Glutamatergic neuron (in vitro differentiated cells): ENCODE results near the gene PRKAG2. TPM values are rescaled to one million over a fixed set of nuclear protein-coding genes. Genes with fewer than 3 reads are reported as not detected.

Experiments
- DNase-seq: peaks from one replicate; pipeline ENCODE4 v3.0.0; 2022
- H3K27ac Mint-ChIP-seq: one replicate; pipeline ENCODE4 v1.8.0; 2020; ENCODE audit warnings: mild to moderate bottlenecking, mixed read lengths, inconsistent platforms; ENCODE audit not compliant: unreplicated experiment
- H3K27me3 Mint-ChIP-seq: one replicate; pipeline ENCODE4 v1.8.0; 2020; ENCODE audit warnings: mild to moderate bottlenecking, moderate library complexity, mixed read lengths, inconsistent platforms; ENCODE audit not compliant: unreplicated experiment
- H3K36me3 Mint-ChIP-seq: one replicate; pipeline ENCODE4 v1.8.0; 2020; ENCODE audit warnings: mild to moderate bottlenecking, mixed read lengths, inconsistent platforms; ENCODE audit not compliant: unreplicated experiment
- H3K4me1 Mint-ChIP-seq: one replicate; pipeline ENCODE4 v1.8.0; 2020; ENCODE audit warnings: mild to moderate bottlenecking, low read depth, mixed read lengths, inconsistent platforms; ENCODE audit not compliant: unreplicated experiment
- H3K4me3 Mint-ChIP-seq: one replicate; pipeline ENCODE4 v1.8.0; 2020; ENCODE audit warnings: mild to moderate bottlenecking, mixed read lengths, inconsistent platforms; ENCODE audit not compliant: unreplicated experiment
- H3K9me3 Mint-ChIP-seq: one replicate; pipeline ENCODE4 v1.8.0; 2020; ENCODE audit warnings: mild to moderate bottlenecking, moderate library complexity, mixed read lengths, inconsistent platforms; ENCODE audit not compliant: unreplicated experiment
- CTCF ChIP-seq: fragments of 200-600 bp; sonication (generic); IDR thresholded peaks from one replicate; pipeline ENCODE4 v1.5.0; 2021; ENCODE audit not compliant: partially characterized antibody, unreplicated experiment
- total RNA-seq: library from RNA; stranded (reverse); fragmentation: NEBNext Ultra II Directional; extraction: Animal tissue kit (Norgen Biotek cat#: 25700); gene quantifications from one replicate; pipeline ENCODE4 v1.2.1, GENCODE V29; 2021; ENCODE audit not compliant: unreplicated experiment

The PRKAG2 gene
- total RNA-seq, 1 donor from 2014 or later, result 24.7 TPM

DNA sequence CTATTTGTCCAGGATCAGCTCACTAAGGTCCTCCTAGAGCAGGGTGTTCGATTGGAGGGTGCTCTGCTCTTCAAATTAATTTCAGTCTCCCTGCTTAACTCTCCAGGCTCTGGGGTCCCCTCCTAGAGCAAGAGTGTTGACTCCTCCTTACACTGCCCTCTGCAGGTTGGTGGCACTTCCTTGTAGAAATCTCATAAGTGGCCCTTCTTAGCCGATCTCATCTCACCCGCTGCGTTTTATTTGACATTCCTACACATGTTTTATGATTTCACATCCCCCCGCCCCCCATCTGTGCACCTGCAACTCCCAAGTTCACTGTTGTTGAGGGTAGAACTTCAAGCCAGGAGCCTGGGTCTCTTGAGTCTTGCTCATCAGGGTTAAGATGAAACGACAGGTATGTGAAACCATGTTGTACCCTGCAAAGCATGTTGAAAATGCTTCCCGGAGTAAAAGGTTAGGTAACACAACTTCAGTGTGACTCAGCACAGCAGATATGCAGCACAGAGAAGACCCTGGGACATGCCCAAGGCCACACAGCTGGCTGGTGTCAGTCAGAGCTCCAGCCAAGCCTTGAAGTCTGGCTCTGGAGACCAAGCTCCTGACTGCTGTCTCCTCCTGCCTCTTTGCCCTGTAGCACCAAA lies 171.2 kb downstream of the PRKAG2 start:
- Mint-ChIP-seq H3K27ac (peak overlapping the region; percentile 85), H3K4me3 (peak overlapping the region; percentile 44), H3K36me3 (no peaks in the 10 kb centered on the region), H3K27me3 (peaks cover 14% of the 10 kb centered on the region), H3K4me1 (peaks cover 21% of the 10 kb centered on the region), H3K9me3 (peaks cover 13% of the 10 kb centered on the region)
- DNase-seq, result no peak
- peak; percentile 35 for TF ChIP-seq CTCF

DNA sequence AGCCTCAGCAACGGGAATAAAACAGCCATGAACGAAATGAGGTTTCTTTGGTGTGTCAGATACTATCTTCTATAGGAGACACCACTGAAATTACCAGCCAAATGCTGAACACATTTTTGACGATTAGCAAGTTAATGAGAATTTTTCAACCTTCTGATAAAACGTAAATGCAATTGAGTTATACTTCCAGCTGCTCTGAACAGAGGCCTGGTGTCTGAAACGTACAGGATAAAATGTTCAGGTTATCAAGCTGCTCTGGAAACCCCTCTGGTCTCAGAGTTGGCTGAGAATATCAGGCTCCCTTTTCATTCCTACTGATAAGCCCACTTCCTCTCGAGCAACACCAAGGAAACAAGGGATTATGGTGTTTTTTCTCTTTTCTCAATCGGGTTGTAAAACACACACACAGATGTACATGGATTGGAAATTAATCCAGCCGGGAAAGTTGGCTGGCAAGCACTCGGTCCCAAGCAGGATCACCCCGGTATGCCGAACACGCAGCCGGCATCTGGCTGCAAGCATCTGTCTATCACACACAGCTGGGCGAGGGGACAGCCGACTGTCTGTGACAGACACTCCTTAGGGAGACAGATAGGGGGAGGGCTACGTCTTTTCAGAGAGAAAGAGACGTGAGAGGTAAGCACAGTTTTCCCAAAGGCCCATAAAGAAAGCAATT lies 171.8 kb downstream of the PRKAG2 start:
- Mint-ChIP-seq H3K27ac (peak overlapping the region; percentile 85), H3K27me3 (peaks cover 14% of the 10 kb centered on the region), H3K9me3 (peaks cover 13% of the 10 kb centered on the region), H3K4me1 (peaks cover 21% of the 10 kb centered on the region), H3K4me3 (peak overlapping the region; percentile 28), H3K36me3 (no peaks in the 10 kb centered on the region)
- peak; percentile 46 for DNase-seq
- no peak for TF ChIP-seq CTCF

- Mint-ChIP-seq H3K9me3 (peaks cover 10% of the 10 kb centered on the region), H3K4me3 (no peak overlapping the region), H3K36me3 (no peaks in the 10 kb centered on the region), H3K27ac (no peak overlapping the region), H3K4me1 (peaks cover 21% of the 10 kb centered on the region), H3K27me3 (peaks cover 14% of the 10 kb centered on the region)
- TF ChIP-seq CTCF, result no peak
- no peak for DNase-seq
These were observed 172.5 kb downstream of the PRKAG2 start for GRCh38 chr7:151704299-151704959.

DNA sequence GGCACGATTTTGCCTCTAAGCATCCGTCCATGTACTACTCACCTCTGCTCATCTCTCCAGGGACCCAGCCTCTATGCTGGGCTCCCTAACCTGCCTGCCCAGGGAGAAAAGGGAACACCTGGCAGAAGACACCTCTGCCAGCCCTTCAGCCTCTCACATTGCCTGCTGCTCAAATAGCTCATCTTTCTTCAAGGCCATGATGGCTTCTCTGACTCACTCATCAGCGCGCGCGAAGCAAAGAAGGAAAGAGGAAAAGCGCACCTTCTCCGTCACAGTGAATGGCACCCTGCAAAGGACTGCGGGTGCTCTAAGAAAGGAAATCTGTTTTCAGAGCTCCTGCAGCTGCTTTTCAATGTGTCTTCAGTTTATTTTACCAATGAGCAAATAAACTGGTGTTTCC lies 174.0 kb downstream of the PRKAG2 start:
- H3K27me3 Mint-ChIP-seq, result peaks cover 13% of the 10 kb centered on the region
- no peak for DNase-seq
- no peak overlapping the region for H3K27ac Mint-ChIP-seq
- TF ChIP-seq CTCF, result no peak
- H3K4me1 Mint-ChIP-seq, result peaks cover 21% of the 10 kb centered on the region
- no peak overlapping the region for H3K4me3 Mint-ChIP-seq
- H3K9me3 Mint-ChIP-seq, result peaks cover 6% of the 10 kb centered on the region
- no peaks in the 10 kb centered on the region for H3K36me3 Mint-ChIP-seq
